Endodermal cell (in vitro differentiated cells): ENCODE data around the gene B4GALT1. TPM values are rescaled to one million over a fixed set of nuclear protein-coding genes. Genes with fewer than 3 reads are reported as not detected.
A peak's percentile ranks its signal among the peaks of the same experiment; 100 is the strongest.

ENCODE experiments used
- DNase-seq: peaks from one replicate; pipeline ENCODE4 v3.0.0-alpha.2; 2017
- H3K27ac ChIP-seq: 2 replicates; pipeline ENCODE4 v1.5.1; 2013; ENCODE audit warnings: mild to moderate bottlenecking, low read depth, low read length, moderate library complexity
- H3K27me3 ChIP-seq: 2 replicates; pipeline ENCODE4 v1.6.1; 2013; ENCODE audit warnings: mild to moderate bottlenecking, low read length, moderate library complexity; ENCODE audit not compliant: insufficient read depth, control insufficient read depth, poor library complexity, severe bottlenecking
- H3K36me3 ChIP-seq: 2 replicates; pipeline ENCODE4 v1.7.0; 2013; ENCODE audit warnings: mild to moderate bottlenecking, low read length, moderate library complexity; ENCODE audit not compliant: control insufficient read depth, insufficient read depth
- H3K4me1 ChIP-seq: one replicate; pipeline ENCODE4 v1.7.0; 2013; ENCODE audit warnings: low read length; ENCODE audit not compliant: control insufficient read depth, insufficient read depth
- H3K4me3 ChIP-seq: 2 replicates; pipeline ENCODE4 v1.5.1; 2013; ENCODE audit warnings: mild to moderate bottlenecking, low read length, moderate library complexity
- H3K9ac ChIP-seq: 2 replicates; pipeline ENCODE4 v1.6.1; 2013; ENCODE audit warnings: mild to moderate bottlenecking, low read length, moderate library complexity; ENCODE audit not compliant: poor library complexity, severe bottlenecking; ENCODE audit errors: extremely low read depth
- H3K9me3 ChIP-seq: 2 replicates; pipeline ENCODE4 v1.6.1; 2013; ENCODE audit warnings: mild to moderate bottlenecking, low read length, moderate library complexity; ENCODE audit not compliant: control insufficient read depth
- H3K27ac Mint-ChIP-seq: 2 replicates; pipeline ENCODE4 v1.8.0; 2020; ENCODE audit warnings: mixed read lengths
- H3K27me3 Mint-ChIP-seq: 2 replicates; pipeline ENCODE4 v1.8.0; 2021; ENCODE audit warnings: mild to moderate bottlenecking, mixed read lengths; ENCODE audit not compliant: insufficient read depth
- H3K36me3 Mint-ChIP-seq: 2 replicates; pipeline ENCODE4 v1.8.0; 2020; ENCODE audit warnings: low read depth, mixed read lengths
- H3K4me1 Mint-ChIP-seq: 2 replicates; pipeline ENCODE4 v1.8.0; 2020; ENCODE audit warnings: mixed read lengths
- H3K4me3 Mint-ChIP-seq: 2 replicates; pipeline ENCODE4 v1.8.0; 2020; ENCODE audit warnings: mild to moderate bottlenecking, moderate library complexity, mixed read lengths
- H3K9me3 Mint-ChIP-seq: 2 replicates; pipeline ENCODE4 v1.8.0; 2020; ENCODE audit warnings: mild to moderate bottlenecking, mixed read lengths
- CTCF ChIP-seq: fragments of 200-600 bp; sonication (generic); conservative IDR thresholded peaks from 2 replicates; pipeline ENCODE4 v1.5.0; 2021; ENCODE audit warnings: antibody characterized with exemption, mild to moderate bottlenecking
- WGBS, 2 experiments: methylation state at CpG; one replicate each; pipeline versions ENCODE4 v1.1.5 to v1.1.7; 2013; ENCODE audit warnings: missing lambda C conversion rate in 2 of 2, mixed read lengths in 1 of 2; ENCODE audit not compliant: insufficient coverage in 1 of 2, insufficient read length in 1 of 2; 5-methylcytosine and 5-hydroxymethylcytosine counted together
- total RNA-seq, 2 donors: library from RNA; stranded (reverse); fragmentation: NEBNext Ultra II Directional in 1 of 2; extraction: Animal tissue kit (Norgen Biotek cat#: 25700) in 1 of 2; gene quantifications; 2 replicates in 1 of 2; 3 replicates in 1 of 2; pipeline ENCODE4 v1.2.1, GENCODE V29; 2021

B4GALT1 gene
- total RNA-seq, 2 donors from 2014 or later = 62.9 to 92.6 TPM

GRCh38 chr9:33185406-33185805 lies 18.3 kb upstream of the B4GALT1 start:
- no peak for DNase-seq
- Mint-ChIP-seq H3K27ac (peak overlapping the region; percentile 46), H3K9me3 (no peaks in the 10 kb centered on the region), H3K27me3 (peaks cover 4% of the 10 kb centered on the region), H3K4me1 (peaks cover 20% of the 10 kb centered on the region), H3K4me3 (no peak overlapping the region), H3K36me3 (no peaks in the 10 kb centered on the region)
- Histone ChIP-seq H3K9me3 (no peaks in the 10 kb centered on the region), H3K4me3 (no peak overlapping the region), H3K4me1 (peaks cover 9% of the 10 kb centered on the region), H3K27me3 (no peaks in the 10 kb centered on the region), H3K36me3 (no peaks in the 10 kb centered on the region), H3K9ac (no peak overlapping the region), H3K27ac (no peak overlapping the region)
- no peak for TF ChIP-seq CTCF
- 92 to 93% methylated on average over 6 to 11 of the region's 11 CpGs for WGBS, 2 experiments

- Mint-ChIP-seq H3K27ac (no peak overlapping the region), H3K4me3 (no peak overlapping the region), H3K36me3 (no peaks in the 10 kb centered on the region), H3K27me3 (peaks cover 4% of the 10 kb centered on the region), H3K4me1 (peaks cover 20% of the 10 kb centered on the region), H3K9me3 (no peaks in the 10 kb centered on the region)
- no peak for DNase-seq
- no peak overlapping the region for H3K4me3 ChIP-seq
- 95 to 100% methylated on average over 2 of the region's 2 CpGs for WGBS, 2 experiments
- no peaks in the 10 kb centered on the region for H3K9me3 ChIP-seq
- H3K4me1 ChIP-seq = peaks cover 9% of the 10 kb centered on the region
- no peak overlapping the region for H3K27ac ChIP-seq
- no peaks in the 10 kb centered on the region for H3K27me3 ChIP-seq
- no peak for TF ChIP-seq CTCF
- no peak overlapping the region for H3K9ac ChIP-seq
- H3K36me3 ChIP-seq = no peaks in the 10 kb centered on the region
Observed at GRCh38 chr9:33184963-33185362, 17.8 kb upstream of the B4GALT1 start.

GRCh38 chr9:33182519-33182918 lies 15.4 kb upstream of the B4GALT1 start:
- H3K4me3 ChIP-seq = no peak overlapping the region
- Mint-ChIP-seq H3K36me3 (no peaks in the 10 kb centered on the region), H3K27me3 (no peaks in the 10 kb centered on the region), H3K9me3 (no peaks in the 10 kb centered on the region), H3K27ac (no peak overlapping the region), H3K4me3 (no peak overlapping the region), H3K4me1 (peaks cover 16% of the 10 kb centered on the region)
- no peak for DNase-seq
- H3K27ac ChIP-seq = no peak overlapping the region
- 91 to 92% methylated on average over 1 to 2 of the region's 2 CpGs for WGBS, 2 experiments
- H3K27me3 ChIP-seq = no peaks in the 10 kb centered on the region
- no peak for TF ChIP-seq CTCF
- no peak overlapping the region for H3K9ac ChIP-seq
- H3K9me3 ChIP-seq = no peaks in the 10 kb centered on the region
- no peaks in the 10 kb centered on the region for H3K36me3 ChIP-seq
- H3K4me1 ChIP-seq = peaks cover 9% of the 10 kb centered on the region
